ENCODE results near the gene ELL.
A peak's percentile ranks its signal among the peaks of the same experiment; 100 is the strongest.

ELL gene

DNA sequence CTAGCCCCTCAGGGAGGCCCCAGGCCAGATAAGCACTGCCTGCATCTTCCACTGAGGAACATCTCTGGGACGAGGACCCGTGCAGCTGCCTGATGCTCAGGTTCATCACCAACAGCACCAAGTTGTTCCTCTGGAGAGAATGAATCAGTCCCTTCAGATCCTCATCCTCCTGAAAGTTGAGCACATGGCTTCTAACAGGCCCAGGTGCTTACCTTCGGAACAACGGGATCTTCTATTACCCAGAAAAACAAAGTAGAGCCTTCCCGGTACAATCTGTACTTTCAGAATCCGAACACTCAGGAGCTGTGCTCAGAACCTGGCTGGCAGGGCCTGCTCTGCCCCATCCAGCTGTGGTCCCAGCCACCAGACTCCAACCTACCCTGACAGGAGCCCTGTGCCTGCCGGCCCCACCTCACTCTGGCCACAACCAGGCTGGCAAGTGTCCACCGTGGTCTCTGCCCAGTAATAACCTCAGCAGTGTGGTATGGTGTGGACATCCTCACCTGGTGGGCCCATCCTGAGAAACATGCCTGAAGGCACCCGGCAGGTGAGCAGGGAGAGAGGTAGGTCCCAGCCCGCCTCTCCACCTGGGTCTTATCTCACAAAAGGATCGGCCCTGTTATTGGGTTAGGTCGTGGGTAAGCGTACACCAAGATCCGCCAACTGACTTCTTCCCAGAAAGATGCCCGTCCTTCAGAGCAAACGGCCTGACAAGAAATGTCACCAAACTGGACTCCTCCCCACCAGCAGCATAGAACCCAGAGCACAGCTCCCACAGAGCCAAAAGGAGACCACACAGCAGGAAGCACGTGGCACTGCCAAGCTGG, 34.1 kb downstream of the ELL start:
- no peak for DNase-seq

DNA sequence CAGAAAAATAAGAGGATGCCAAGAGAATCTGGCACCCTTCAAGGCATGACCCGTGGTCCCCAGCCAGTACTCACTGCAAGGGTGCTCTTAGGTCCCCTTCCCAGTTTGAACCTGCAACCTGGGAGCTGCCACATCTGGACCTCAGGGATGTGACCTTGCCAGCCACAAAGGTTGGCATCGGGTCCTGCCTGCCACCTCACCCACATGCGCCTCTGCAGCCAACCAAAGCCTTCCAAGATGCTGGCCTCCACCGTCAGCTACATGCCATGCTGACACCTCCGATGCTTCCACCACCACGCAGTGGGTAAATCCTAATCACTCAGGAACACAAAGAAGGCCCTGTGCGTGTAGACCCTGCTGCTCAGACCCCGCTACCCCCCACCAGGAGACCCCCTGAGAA, 35.1 kb downstream of the ELL start:
- no peak for DNase-seq

DNA sequence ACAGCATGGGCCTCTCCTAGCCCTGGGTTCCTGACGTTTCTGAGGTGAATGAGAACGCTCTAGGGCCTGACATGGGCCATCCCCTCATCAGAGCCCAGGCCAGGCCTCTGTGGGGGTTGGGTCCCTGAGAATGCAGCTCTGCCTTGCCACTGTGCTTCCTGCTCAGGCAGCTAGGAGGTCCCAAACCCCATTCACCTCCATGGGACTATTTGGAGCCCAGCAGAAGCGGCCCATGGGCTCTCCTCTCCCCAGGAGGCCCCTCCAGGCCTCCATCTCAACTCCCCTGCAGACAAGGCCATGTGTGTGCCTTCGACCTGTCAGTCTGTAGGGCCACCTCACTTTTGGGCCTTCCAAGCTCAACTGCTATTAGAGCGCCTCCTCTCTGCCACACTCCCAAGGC, 36.9 kb downstream of the ELL start:
- no peak for DNase-seq

DNA sequence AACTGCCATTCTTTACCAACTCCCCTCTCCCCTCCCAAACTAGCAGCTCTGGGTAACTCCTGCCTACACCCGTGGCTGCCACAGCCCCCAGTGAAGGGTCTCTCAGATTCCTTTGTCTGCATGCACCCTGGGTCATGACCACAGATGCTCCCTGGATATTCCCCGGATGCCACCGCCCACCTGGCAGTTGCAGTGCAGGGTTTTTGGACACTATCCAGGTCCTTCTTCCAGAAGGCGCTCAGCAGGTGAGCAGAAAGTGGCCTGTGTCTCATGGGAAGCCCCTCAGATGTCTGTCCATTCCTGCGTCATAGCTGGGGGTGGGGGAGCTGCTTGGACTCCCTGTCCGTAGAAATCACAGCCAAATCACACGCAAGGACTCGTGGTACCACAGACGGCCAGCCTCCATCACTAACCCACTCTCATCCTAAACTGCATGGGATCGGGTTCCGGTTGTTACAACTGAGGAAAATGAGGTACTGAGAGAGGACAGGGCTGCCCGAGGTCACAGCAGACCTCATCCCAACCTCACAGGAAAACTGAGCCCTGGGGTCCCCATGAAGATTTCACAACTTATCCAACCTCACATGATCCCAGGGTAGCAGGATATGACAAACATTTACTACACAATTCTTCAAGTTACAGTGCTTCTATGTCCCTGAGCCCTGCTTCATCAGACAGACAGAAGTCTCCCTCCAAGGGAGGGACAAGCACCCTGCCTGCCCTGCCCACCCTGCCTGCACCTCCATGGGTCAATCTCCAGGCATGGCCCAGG, 38.6 kb downstream of the ELL start:
- no peak for DNase-seq

DNA sequence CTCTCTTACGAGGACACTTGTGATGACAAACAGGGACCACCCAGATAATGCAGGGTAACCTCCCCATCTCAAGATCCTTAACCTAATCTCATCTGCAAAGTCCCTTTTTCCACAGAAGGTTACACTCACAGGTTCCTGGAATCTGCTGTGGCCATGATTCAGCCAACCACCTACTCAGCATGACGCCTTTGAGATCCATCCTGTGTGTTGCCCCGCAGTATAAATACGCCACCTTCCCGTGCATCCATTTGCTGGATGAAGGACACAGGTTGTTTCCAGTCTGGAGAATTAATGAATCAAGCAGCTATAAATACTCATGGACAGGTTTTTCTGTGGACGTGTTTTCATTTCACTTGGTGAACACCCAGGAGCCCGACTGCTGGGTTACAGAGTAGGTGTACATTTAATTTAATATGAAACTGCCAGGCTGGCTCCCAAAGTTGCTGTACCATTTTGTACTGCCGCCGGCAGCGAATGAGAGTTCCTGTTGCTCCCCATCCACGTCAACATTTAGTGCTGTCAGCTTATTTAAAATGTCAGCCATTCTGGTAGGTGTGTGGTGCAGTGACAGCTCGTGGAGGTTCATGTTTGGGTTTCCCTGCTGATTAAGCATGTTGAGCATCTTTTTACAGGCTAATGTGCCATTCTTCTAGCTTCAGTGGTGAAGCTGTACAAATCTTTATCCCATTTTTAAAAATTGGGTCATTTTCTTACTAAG, 40.2 kb downstream of the ELL start:
- DNase-seq: no peak

DNA sequence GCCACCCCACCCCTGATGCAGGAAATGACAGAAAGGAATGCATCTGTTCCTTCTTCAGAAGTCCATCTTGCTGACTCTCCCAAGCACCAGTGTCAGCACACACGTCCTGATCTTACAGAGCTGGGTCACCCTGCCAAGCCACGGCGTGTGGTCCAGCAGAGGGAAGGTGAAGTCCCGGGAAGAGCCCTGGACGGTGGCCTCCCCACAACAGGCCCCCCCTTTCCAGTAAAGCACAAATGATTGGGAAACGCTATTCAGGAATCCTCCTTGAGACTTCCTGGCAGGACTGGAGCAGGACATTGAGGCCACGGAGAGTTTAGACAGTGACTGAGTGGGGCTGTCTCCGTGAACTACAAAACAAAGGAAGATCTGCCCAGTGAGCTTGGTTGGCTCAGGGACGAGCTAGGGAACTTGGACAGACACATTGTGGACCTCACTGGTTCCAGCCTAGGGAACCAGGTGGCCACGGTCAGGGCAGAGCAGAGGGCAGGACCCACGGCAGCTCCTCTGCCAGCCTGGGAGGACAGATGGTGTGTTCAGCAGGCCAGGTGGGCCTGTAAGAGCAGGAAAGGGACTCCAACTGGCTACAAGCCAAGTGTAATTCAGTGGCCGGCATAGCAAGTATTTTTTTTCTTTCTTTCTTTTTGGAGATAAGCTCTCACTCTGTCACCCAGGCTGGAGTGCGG, 41.7 kb downstream of the ELL start:
- DNase-seq: no peak

DNA sequence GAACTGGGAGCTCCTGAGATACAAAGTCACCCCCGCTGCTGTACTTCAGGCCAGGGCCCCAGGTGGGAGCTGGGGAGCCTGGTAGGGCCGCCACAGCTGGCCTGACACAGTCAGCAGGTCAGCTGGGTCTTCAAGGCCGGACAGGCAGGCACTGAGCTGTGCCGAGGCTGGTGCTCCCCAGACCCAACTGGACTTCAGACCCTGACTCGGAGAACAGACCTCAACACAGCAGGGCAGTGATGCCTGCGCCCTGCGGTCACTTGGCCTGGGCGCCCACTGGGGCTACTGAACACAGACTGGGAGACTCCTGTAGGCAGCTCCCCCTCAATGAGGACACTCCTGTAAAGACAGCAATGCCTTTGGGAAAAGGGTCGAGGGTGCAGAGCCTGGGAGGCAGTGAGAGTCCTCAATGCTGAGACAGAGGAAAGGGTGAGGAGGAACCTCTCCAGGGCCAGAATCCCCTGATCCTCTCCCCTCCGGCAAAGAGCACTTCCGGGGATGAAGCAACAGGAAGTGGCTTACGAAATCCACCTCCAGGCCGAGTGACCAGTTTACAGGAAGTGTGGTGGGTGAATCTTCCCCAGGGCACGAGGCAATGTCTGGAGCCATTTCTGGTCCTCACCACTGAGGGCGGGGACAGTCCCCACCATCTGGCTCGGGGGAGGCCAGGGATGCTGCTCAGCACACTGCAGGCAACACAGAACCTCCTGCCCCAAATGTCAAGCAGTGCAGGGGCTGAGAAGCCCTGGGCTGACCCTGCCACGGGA, 43.1 kb downstream of the ELL start:
- peak; percentile 58 for DNase-seq

DNA sequence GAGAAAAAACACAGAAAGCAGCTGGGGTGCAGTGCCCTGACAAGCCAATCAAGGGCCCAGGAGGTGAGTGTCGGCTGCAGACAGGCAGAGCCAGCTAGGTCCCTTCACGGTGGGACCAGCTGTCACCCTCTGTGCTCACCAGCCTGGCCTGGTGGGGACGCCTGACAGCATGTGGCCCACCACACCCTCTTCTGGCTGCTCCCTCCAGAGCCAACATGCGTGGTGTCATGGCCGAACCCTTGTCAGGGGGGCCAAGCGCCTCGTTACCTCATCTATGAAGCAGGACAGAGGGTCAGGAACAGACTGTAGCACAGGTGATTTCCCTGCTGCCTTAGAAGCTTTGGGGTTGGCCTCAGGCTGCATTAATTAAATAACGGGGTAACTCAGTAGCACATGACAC, 43.9 kb downstream of the ELL start:
- DNase-seq: no peak

DNA sequence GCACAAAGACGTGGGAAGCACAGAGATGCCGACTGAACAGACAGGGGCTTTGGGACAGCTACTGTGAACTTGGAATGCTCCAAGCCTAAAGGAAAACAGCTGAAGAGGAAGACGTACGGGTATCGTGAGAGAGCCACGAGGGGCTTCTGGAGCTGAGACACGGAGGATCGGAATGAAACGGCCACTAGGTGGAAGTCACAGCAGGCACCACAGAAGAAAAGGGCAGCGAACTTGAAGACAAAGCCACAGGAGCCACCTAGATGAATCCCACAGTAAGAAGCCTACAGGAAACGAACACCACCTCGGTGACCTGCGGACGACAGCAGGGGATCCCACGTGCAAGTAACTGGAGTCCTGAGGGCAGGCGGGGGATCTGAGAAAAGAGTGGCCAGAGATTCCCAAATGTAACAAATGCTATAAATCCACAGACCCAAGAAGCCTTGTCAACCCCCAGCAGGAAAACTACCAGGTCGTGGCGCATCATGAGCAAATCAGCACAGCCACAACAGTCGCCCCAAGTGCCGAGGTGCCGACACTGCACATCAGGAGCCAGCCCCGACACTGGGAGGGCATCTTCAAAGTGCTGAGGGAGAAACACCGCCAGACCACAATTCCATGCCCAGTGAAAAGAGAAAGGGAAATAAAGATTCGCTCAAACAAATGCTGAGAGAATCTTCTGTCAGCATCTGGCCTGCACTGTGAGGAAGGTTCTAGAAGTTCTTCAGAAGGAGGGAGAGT, 44.7 kb downstream of the ELL start:
- DNase-seq: no peak

DNA sequence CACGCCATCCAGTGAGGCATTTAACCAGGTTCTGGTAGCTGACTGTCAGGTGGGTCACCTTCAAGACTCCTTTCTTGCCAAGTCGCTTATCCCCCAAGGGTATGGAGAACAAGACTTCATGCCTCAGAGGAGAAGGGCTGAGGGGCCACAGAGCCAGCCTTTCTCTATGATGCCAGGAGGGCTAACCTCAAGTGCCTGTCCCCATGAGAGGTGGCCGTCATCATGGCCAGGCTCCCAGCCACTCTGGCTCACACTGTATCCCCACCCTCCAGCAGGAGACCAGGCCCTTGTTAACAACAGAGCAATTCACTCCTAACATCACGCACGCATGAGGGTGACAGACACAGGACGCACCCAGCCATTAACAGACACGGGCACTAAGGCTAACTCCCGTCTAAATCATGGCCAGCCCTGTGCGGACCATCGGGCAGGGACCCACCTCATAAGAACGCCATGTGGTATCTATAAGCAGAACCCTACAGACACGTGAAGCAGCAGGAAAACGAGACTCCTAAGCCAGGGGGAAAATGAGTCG, 45.3 kb downstream of the ELL start:
- DNase-seq: no peak

DNA sequence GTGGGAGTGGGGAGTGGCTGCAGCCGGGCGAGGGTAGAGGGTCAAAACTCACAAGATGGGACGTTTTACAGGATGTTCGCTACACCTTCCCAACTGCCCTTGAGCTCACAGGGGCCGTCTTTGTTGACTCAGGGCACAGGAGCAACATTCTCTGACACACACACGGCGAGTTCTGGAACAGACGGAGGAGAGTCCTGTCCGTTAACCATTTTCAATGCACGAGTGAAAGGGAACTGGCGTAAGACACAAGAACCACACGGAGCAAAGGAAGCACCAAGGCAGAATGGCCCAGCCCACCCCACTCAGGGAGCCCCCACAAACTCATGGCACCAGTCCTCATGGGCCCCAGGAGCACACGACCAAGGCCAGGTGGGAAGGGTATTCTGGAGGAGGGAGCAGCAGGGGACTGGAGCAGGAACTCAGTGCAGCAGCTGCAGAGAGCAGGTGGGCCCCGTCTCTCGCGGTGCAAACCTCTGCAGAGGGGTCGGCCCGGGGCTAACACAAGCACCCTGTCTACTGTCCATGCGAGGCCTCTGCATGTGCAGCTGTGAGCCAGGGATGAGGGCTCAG, 46.0 kb downstream of the ELL start:
- no peak for DNase-seq

DNA sequence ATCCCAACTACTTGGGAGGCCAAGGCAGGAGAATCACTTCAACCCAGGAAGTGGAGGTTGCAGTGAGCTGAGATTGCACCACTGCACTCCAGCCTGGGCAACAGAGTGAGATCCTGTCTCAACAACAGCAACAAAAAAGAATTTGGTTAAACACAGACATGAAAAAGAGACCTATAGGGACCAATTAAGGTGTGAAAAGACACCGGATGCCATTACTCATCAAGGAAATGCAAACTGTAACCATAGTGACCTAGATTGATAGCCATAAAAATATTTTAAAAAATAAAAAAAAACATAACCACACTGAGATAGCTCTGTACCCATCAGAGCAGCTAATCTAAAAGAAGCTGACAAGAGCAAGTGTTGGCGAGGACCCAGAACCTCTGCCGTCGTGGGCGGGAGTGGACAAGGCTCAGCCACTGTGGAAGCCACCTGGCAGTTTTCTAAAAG, 46.8 kb downstream of the ELL start:
- DNase-seq: peak; percentile 33

DNA sequence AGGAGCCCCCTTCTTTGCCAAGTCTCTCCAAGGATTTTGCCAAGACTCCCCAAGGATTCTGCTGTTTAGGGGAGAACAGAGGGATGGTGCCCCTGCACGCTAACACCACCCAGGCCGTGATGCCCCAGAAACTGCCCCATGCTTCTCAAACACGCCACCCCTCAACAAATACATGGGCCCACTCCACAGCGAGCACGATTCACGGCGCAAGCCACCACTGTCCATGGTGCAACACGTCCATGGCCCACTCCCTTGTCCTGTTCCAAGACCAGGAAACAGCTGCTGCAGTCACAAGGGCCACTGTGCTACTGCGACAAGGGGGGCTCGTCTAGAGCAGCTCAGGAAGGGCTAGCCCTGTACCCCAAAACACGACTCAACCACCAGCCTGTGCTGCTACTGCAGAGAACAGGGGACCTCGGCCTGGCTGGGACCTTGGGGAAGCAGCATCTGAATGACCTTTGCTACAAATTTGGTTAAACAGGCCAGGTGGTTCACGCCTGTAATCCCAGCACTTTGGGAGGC, 47.4 kb downstream of the ELL start:
- no peak for DNase-seq

DNA sequence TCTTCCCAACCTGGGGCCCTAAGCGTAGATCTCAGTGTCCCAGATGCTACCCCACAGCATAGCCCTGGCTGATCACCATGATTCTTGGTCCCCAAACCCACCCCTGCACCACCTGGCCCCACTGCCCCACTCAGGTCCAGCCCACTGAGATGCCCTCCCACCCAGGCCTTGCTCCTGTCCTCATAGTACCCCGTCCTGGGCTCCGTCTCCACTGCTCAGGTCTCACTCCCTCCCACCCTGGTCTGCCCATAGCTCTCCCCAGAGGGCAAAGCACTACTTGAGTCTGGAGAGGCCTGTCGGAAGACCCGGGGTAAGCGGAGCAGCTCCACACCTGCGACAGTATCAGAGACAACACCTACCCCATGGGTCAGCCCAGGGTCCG, 48.2 kb downstream of the ELL start:
- no peak for DNase-seq

DNA sequence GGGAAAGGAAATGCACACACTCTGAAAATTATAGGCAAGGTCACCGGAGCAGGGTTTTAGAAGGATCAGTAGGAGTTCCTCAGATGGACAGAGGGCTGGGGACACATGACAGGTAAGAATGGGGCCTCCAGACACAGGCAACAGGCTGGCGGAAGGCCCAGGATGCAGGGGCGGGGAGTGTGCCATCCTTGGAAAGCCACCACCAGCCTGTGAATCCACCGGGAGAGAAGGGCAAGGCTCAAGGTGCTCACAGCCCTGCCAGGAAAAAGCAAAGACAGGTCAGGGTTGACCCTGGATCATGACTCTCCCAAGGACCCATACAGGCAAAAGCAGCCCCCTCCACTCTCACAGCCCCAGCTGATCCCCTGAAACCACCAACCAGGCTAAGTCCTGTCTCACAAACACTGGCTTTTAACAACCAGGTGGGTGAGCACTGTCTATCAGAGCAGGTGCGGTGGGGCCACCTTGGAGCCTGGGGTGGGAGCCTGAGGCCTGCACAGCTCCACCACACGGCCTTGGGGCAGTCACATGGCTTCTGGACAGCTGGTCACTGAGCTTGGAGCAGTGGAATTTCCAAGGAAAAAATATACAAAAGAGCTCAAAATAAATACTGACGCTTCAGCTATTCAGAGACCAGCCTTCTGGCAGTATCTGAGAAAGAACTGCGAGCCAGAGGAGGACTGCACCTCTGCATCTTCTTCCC, 48.7 kb downstream of the ELL start:
- no peak for DNase-seq

DNA sequence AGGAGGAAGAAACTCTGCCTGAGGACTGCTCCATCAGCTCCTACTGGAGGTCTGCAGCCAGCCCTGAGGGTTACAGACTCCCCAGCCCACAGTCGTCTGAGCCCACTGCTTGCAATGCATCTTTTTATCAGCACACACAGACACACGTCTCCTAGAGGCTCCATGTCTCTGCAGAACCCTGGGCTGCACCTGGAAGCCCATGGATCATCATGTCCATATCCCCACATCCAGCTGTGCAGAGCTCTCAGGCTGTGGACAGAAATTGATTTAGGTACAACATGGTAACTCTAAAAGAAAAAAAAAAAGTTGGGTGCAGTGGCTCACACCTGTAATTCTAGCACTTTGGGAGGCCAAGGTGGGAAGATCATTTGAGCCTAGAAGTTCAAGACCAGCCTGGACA, 51.1 kb downstream of the ELL start:
- DNase-seq: no peak

DNA sequence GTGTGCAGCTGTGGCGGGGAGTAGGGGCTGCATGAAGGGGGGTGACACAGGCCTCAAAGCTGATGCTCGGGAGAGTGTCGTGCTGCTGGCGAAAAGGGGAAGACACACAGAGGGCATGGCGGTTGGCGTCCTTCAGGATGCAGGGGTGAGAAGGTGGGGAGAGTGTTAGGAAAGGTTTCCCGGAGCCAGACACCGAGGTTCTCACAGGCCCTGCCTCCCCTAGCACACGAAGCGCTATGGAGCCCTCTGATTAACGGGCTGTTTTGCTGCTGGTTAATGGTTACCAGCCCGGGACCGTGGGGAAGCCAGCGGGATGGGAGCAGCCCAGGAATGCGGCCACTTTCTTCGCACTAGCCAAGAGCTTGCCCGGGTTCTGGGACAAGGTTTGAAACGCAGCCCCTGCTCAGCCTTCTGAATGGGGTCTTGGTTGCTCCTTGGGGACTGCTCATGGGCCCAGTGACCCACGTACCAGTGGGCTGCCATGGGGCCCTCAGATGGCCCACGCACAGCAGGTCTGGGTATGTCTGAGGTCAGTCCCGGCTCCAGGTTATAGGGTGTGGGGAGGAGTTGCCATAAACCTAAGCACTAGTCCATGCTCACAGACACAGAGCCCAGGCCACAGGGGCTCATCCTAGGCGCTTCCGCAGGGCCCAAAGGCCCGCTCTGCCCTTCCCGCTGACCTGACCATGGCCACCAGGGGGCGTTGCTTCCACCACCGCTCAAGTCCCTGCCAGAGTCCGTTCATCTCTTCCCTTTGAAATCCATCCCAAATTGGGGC, 52.6 kb downstream of the ELL start:
- peak; percentile 63 for DNase-seq

DNA sequence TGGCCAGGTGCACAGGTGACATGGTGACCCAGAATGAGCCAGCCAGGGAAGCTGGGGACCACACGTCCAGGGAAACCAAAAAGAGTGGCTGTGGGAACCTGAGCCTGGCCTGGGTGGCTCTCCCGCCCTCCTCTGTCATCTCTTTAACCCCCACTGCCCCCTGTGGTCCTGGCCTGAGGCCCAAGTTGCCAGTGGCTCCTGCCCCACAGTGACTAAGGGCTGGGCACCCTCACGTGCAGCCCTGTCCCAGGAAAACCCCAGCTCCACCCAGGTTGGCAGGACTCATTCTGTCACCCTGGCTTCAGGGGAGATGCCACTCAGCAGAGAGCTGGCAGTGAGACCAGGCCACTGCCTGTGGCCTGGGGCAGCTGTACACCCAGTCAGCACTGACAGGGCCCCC, 53.4 kb downstream of the ELL start:
- no peak for DNase-seq

DNA sequence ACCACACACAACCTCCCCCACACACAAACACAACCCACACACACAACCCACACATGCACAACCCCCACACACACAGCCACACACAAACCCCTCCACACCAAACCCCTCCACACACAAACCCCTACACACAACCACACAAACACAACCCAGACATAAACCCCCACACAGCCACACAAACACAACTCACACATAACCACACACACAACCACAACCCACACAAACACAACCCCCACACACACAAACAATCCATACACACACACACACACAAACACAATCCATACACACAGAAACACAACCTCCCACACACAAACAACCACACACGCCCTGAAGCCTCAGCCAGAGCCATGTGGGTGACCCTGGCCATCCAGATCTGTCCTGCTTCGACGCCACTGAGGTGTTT, 53.9 kb downstream of the ELL start:
- no peak for DNase-seq

Data from T-helper 9 cell (primary cell).